Measurements from ENCODE around the gene STAMBP. TPM values are rescaled to one million over a fixed set of nuclear protein-coding genes. Genes with fewer than 3 reads are reported as not detected.

Gene STAMBP
- total RNA-seq, 1 donor from 2014 or later = 46.5 TPM

- DNase-seq (ENCODE audit: low read depth) = peak; percentile 99
- Histone ChIP-seq H4K20me1 (ENCODE audit: insufficient read depth, low read length) (peaks cover 5% of the 10 kb centered on the region), H3K79me2 (ENCODE audit: insufficient read depth, low read length) (peaks cover 24% of the 10 kb centered on the region), H3K4me1 (ENCODE audit: insufficient read depth, low read length) (peaks cover 31% of the 10 kb centered on the region), H3K4me2 (ENCODE audit: low read length) (peak overlapping the region; percentile 91), H3K27me3 (ENCODE audit: insufficient read depth, low read length) (no peaks in the 10 kb centered on the region), H3K9ac (ENCODE audit: low read length) (peak overlapping the region; percentile 89), H3K9me3 (ENCODE audit: insufficient read depth, low read depth, low read length) (no peaks in the 10 kb centered on the region), H2AFZ (ENCODE audit: low read depth, low read length) (no peak overlapping the region), H3K4me3 (ENCODE audit: insufficient read depth, low read depth, low read length) (peak overlapping the region; percentile 70), H3K36me3 (ENCODE audit: insufficient read depth, low read length) (no peaks in the 10 kb centered on the region), H3K27ac (ENCODE audit: low read depth, low read length) (peak overlapping the region; percentile 92)
- Mint-ChIP-seq H3K4me3 (ENCODE audit: unreplicated experiment) (peak overlapping the region; percentile 94), H3K36me3 (ENCODE audit: low read depth, unreplicated experiment) (peaks cover 13% of the 10 kb centered on the region), H3K4me1 (ENCODE audit: low read depth, unreplicated experiment) (peaks cover 33% of the 10 kb centered on the region), H3K27ac (ENCODE audit: unreplicated experiment) (peak overlapping the region; percentile 69), H3K27me3 (ENCODE audit: low read depth, unreplicated experiment) (no peaks in the 10 kb centered on the region), H3K9me3 (ENCODE audit: unreplicated experiment) (no peaks in the 10 kb centered on the region)
- FAIRE-seq = peak; percentile 39
- no peak for TF ChIP-seq CTCF (IDR thresholded peaks at IDR 0.05; ENCODE audit: insufficient read depth, low read depth, low read length)
- TF ChIP-seq EZH2 (IDR thresholded peaks at IDR 0.05; ENCODE audit: insufficient read depth, low read length) = no peak
These were observed 2.2 kb downstream of the STAMBP start for GRCh38 chr2:73830871-73831401.

GRCh38 chr2:73832930-73833329 is 4.2 kb downstream of the STAMBP start:
- H3K9ac ChIP-seq (ENCODE audit: low read length) = no peak overlapping the region
- peaks cover 24% of the 10 kb centered on the region for H3K79me2 ChIP-seq (ENCODE audit: insufficient read depth, low read length)
- no peaks in the 10 kb centered on the region for H3K27me3 ChIP-seq (ENCODE audit: insufficient read depth, low read length)
- H2AFZ ChIP-seq (ENCODE audit: low read depth, low read length) = no peak overlapping the region
- DNase-seq (ENCODE audit: low read depth) = peak; percentile 15
- peaks cover 15% of the 10 kb centered on the region for H3K36me3 Mint-ChIP-seq (ENCODE audit: low read depth, unreplicated experiment)
- no peak for TF ChIP-seq EZH2 (IDR thresholded peaks at IDR 0.05; ENCODE audit: insufficient read depth, low read length)
- H3K27ac ChIP-seq (ENCODE audit: low read depth, low read length) = no peak overlapping the region
- H3K27ac Mint-ChIP-seq (ENCODE audit: unreplicated experiment) = no peak overlapping the region
- H3K4me2 ChIP-seq (ENCODE audit: low read length) = no peak overlapping the region
- H3K27me3 Mint-ChIP-seq (ENCODE audit: low read depth, unreplicated experiment) = no peaks in the 10 kb centered on the region
- H3K4me1 ChIP-seq (ENCODE audit: insufficient read depth, low read length) = peaks cover 31% of the 10 kb centered on the region
- H3K36me3 ChIP-seq (ENCODE audit: insufficient read depth, low read length) = no peaks in the 10 kb centered on the region
- no peaks in the 10 kb centered on the region for H3K9me3 Mint-ChIP-seq (ENCODE audit: unreplicated experiment)
- FAIRE-seq = no peak
- no peak overlapping the region for H3K4me3 Mint-ChIP-seq (ENCODE audit: unreplicated experiment)
- H3K4me3 ChIP-seq (ENCODE audit: insufficient read depth, low read depth, low read length) = no peak overlapping the region
- H3K4me1 Mint-ChIP-seq (ENCODE audit: low read depth, unreplicated experiment) = peaks cover 37% of the 10 kb centered on the region
- no peaks in the 10 kb centered on the region for H3K9me3 ChIP-seq (ENCODE audit: insufficient read depth, low read depth, low read length)
- peaks cover 5% of the 10 kb centered on the region for H4K20me1 ChIP-seq (ENCODE audit: insufficient read depth, low read length)

GRCh38 chr2:73836141-73836943 is 7.6 kb downstream of the STAMBP start:
- Mint-ChIP-seq H3K36me3 (ENCODE audit: low read depth, unreplicated experiment) (peaks cover 15% of the 10 kb centered on the region), H3K27ac (ENCODE audit: unreplicated experiment) (no peak overlapping the region), H3K4me1 (ENCODE audit: low read depth, unreplicated experiment) (peaks cover 34% of the 10 kb centered on the region), H3K27me3 (ENCODE audit: low read depth, unreplicated experiment) (no peaks in the 10 kb centered on the region), H3K4me3 (ENCODE audit: unreplicated experiment) (no peak overlapping the region), H3K9me3 (ENCODE audit: unreplicated experiment) (no peaks in the 10 kb centered on the region)
- no peaks in the 10 kb centered on the region for H3K9me3 ChIP-seq (ENCODE audit: insufficient read depth, low read depth, low read length)
- H2AFZ ChIP-seq (ENCODE audit: low read depth, low read length) = no peak overlapping the region
- no peak overlapping the region for H3K4me2 ChIP-seq (ENCODE audit: low read length)
- FAIRE-seq = no peak
- no peak overlapping the region for H3K9ac ChIP-seq (ENCODE audit: low read length)
- H3K36me3 ChIP-seq (ENCODE audit: insufficient read depth, low read length) = no peaks in the 10 kb centered on the region
- H3K79me2 ChIP-seq (ENCODE audit: insufficient read depth, low read length) = peaks cover 30% of the 10 kb centered on the region
- H3K4me1 ChIP-seq (ENCODE audit: insufficient read depth, low read length) = peaks cover 24% of the 10 kb centered on the region
- H4K20me1 ChIP-seq (ENCODE audit: insufficient read depth, low read length) = peaks cover 13% of the 10 kb centered on the region
- no peak for DNase-seq (ENCODE audit: low read depth)
- no peaks in the 10 kb centered on the region for H3K27me3 ChIP-seq (ENCODE audit: insufficient read depth, low read length)
- H3K27ac ChIP-seq (ENCODE audit: low read depth, low read length) = no peak overlapping the region
- H3K4me3 ChIP-seq (ENCODE audit: insufficient read depth, low read depth, low read length) = no peak overlapping the region
- TF ChIP-seq EZH2 (IDR thresholded peaks at IDR 0.05; ENCODE audit: insufficient read depth, low read length) = no peak
- no peak for TF ChIP-seq CTCF (IDR thresholded peaks at IDR 0.05; ENCODE audit: insufficient read depth, low read depth, low read length)
